Naive thymus-derived CD8-positive, alpha-beta T cell (primary cell): Measurements from ENCODE around the gene SH3BGRL2. TPM values are rescaled to one million over a fixed set of nuclear protein-coding genes. Genes with fewer than 3 reads are reported as not detected.

Experiments used
- ATAC-seq, 2 donors: fragments of 150-1000 bp; cut with Tn5 transposase in 1 of 2; sonication (Bioruptor Pico), chemical (Tn5 transposase) in 1 of 2; 1 replicate in 1 of 2; 2 replicates in 1 of 2; pipeline ENCODE4 v1.10.0; 2021; ENCODE audit warnings: mild to moderate bottlenecking in 2 of 2, moderate library complexity in 2 of 2
- POLR2A ChIA-PET: fragments of 350-600 bp; sonication (Branson Sonifier 250); formaldehyde crosslinking; loops from one replicate; lab custom pipeline; 2021; ENCODE audit warnings: antibody characterized with exemption; lab: Charles Lee
- DNase-seq, 10 donors: peaks; one replicate each; pipeline versions ENCODE4 v3.0.0 to v3.0.0-alpha.2; 2020 to 2022
- H3K27ac Mint-ChIP-seq, 10 donors: one replicate each; pipeline ENCODE4 v1.8.0; 2020 to 2022; ENCODE audit warnings: mild to moderate bottlenecking in 10 of 10, mixed read lengths in 10 of 10, moderate library complexity in 4 of 10, inconsistent platforms in 1 of 10
- H3K27me3 Mint-ChIP-seq, 5 donors: one replicate each; pipeline ENCODE4 v1.8.0; 2021 to 2022; ENCODE audit warnings: mixed read lengths in 5 of 5
- H3K36me3 Mint-ChIP-seq, 3 donors: one replicate each; pipeline ENCODE4 v1.8.0; 2020 to 2022; ENCODE audit warnings: mixed read lengths in 3 of 3, mild to moderate bottlenecking in 2 of 3, inconsistent platforms in 1 of 3
- H3K4me1 Mint-ChIP-seq, 4 donors: one replicate each; pipeline ENCODE4 v1.8.0; 2021 to 2022; ENCODE audit warnings: mixed read lengths in 4 of 4
- H3K4me3 Mint-ChIP-seq, 10 donors: one replicate each; pipeline ENCODE4 v1.8.0; 2020 to 2022; ENCODE audit warnings: mild to moderate bottlenecking in 10 of 10, mixed read lengths in 10 of 10, moderate library complexity in 6 of 10, inconsistent platforms in 1 of 10
- H3K9me3 Mint-ChIP-seq, 9 donors: one replicate each; pipeline ENCODE4 v1.8.0; 2020 to 2022; ENCODE audit warnings: mixed read lengths in 9 of 9, mild to moderate bottlenecking in 3 of 9, inconsistent platforms in 1 of 9, moderate library complexity in 1 of 9
- polyA plus RNA-seq, 3 donors: library from polyadenylated mRNA; unstranded; fragments of 300-500 nt; fragmentation: Illumina TruSeq; gene quantifications; one replicate each; pipeline ENCODE4 v1.2.3, GENCODE V29; 2021
- total RNA-seq, 8 experiments: library from RNA in 2 of 8; stranded (reverse) in 2 of 8; gene quantifications; one replicate each; pipeline ENCODE4 v1.2.3 and lab custom pipeline; 2021 to 2026

Gene SH3BGRL2
- total and polyA plus RNA-seq, 5 experiments from 2014 or later = 1.3 to 23.4 (median 3.7) TPM

- no peak for ATAC-seq
- POLR2A ChIA-PET = interaction anchor here (1.9 kb wide), 1 partner anchor 10 kb away, joined by 4 read pairs; the partner anchor contains the start of gene SH3BGRL2
Measured at GRCh38 chr6:79621579-79621978, 9.6 kb upstream of the SH3BGRL2 start.

GRCh38 chr6:79622364-79622763, 8.8 kb upstream of the SH3BGRL2 start:
- Mint-ChIP-seq H3K4me3 (no peak overlapping the region), H3K27me3 (peaks cover 5 to 20% (median 8%) of the 10 kb centered on the region in 5 donors), H3K9me3 (no peaks in the 10 kb centered on the region), H3K27ac (no peak overlapping the region), H3K4me1 (no peaks in the 10 kb centered on the region), H3K36me3 (no peaks in the 10 kb centered on the region)
- no peak for ATAC-seq
- POLR2A ChIA-PET = interaction anchor here (1.9 kb wide), 1 partner anchor 9 kb away, joined by 4 read pairs; the partner anchor contains the start of gene SH3BGRL2
- DNase-seq = no peak

More at GRCh38 chr6:79621579-79621978, 9.6 kb upstream of the SH3BGRL2 start:
- peaks cover 3 to 20% (median 5%) of the 10 kb centered on the region in 5 donors for H3K27me3 Mint-ChIP-seq
- no peaks in the 10 kb centered on the region for H3K4me1 Mint-ChIP-seq
- H3K9me3 Mint-ChIP-seq = no peaks in the 10 kb centered on the region
- H3K36me3 Mint-ChIP-seq = no peaks in the 10 kb centered on the region
- no peak overlapping the region for H3K4me3 Mint-ChIP-seq
- no peak overlapping the region for H3K27ac Mint-ChIP-seq
- DNase-seq = no peak

GRCh38 chr6:79623106-79623505, 8.0 kb upstream of the SH3BGRL2 start:
- POLR2A ChIA-PET = interaction anchor here (0.7 to 1.9 kb wide), 2 partner anchors 8 to 26 kb away, joined by 3 to 4 read pairs; partner anchors contain the start of gene SH3BGRL2
- H3K36me3 Mint-ChIP-seq = no peaks in the 10 kb centered on the region
- no peak overlapping the region for H3K4me3 Mint-ChIP-seq
- H3K9me3 Mint-ChIP-seq = no peaks in the 10 kb centered on the region
- ATAC-seq (no peak), DNase-seq (no peak)
- H3K27me3 Mint-ChIP-seq = peaks cover 5 to 20% (median 8%) of the 10 kb centered on the region in 5 donors
- no peak overlapping the region for H3K27ac Mint-ChIP-seq
- no peaks in the 10 kb centered on the region for H3K4me1 Mint-ChIP-seq

GRCh38 chr6:79625746-79626145, 5.4 kb upstream of the SH3BGRL2 start:
- POLR2A ChIA-PET = no interaction called here
- H3K27ac Mint-ChIP-seq = no peak overlapping the region
- no peaks in the 10 kb centered on the region for H3K36me3 Mint-ChIP-seq
- no peaks in the 10 kb centered on the region for H3K9me3 Mint-ChIP-seq
- H3K27me3 Mint-ChIP-seq = peaks cover 12 to 17% (median 12%) of the 10 kb centered on the region in 5 donors
- no peak for ATAC-seq
- no peak for DNase-seq
- H3K4me1 Mint-ChIP-seq = peaks cover 0 to 4% (median 2%) of the 10 kb centered on the region in 4 donors
- H3K4me3 Mint-ChIP-seq = no peak overlapping the region

GRCh38 chr6:79626811-79627210, 4.3 kb upstream of the SH3BGRL2 start:
- POLR2A ChIA-PET = no interaction called here
- no peak overlapping the region for H3K27ac Mint-ChIP-seq
- peaks cover 16 to 22% (median 16%) of the 10 kb centered on the region in 5 donors for H3K27me3 Mint-ChIP-seq
- no peaks in the 10 kb centered on the region for H3K9me3 Mint-ChIP-seq
- no peak for DNase-seq
- no peak overlapping the region for H3K4me3 Mint-ChIP-seq
- ATAC-seq = no peak
- peaks cover 3 to 12% (median 9%) of the 10 kb centered on the region in 4 donors for H3K4me1 Mint-ChIP-seq
- H3K36me3 Mint-ChIP-seq = no peaks in the 10 kb centered on the region

- POLR2A ChIA-PET = no interaction called here
- Mint-ChIP-seq H3K27ac (no peak overlapping the region), H3K4me3 (no peak overlapping the region), H3K4me1 (peaks cover 4 to 15% (median 11%) of the 10 kb centered on the region in 4 donors), H3K9me3 (no peaks in the 10 kb centered on the region), H3K36me3 (no peaks in the 10 kb centered on the region), H3K27me3 (peaks cover 16 to 26% (median 19%) of the 10 kb centered on the region in 5 donors)
- ATAC-seq (no peak), DNase-seq (no peak)
Measured at GRCh38 chr6:79627422-79627821, 3.7 kb upstream of the SH3BGRL2 start.

- ATAC-seq (no peak), DNase-seq (no peak)
- no peak overlapping the region for H3K4me3 Mint-ChIP-seq
- H3K27ac Mint-ChIP-seq = no peak overlapping the region
- POLR2A ChIA-PET = no interaction called here
- H3K4me1 Mint-ChIP-seq = peaks cover 4 to 15% (median 11%) of the 10 kb centered on the region in 4 donors
- H3K27me3 Mint-ChIP-seq = peaks cover 16 to 35% (median 23%) of the 10 kb centered on the region in 5 donors
- no peaks in the 10 kb centered on the region for H3K36me3 Mint-ChIP-seq
- H3K9me3 Mint-ChIP-seq = no peaks in the 10 kb centered on the region
Measured at GRCh38 chr6:79628466-79629288, 2.5 kb upstream of the SH3BGRL2 start.

- no peak for ATAC-seq
- H3K4me1 Mint-ChIP-seq = peaks cover 5 to 15% (median 11%) of the 10 kb centered on the region in 4 donors
- H3K9me3 Mint-ChIP-seq = no peaks in the 10 kb centered on the region
- peaks cover 18 to 45% (median 30%) of the 10 kb centered on the region in 5 donors for H3K27me3 Mint-ChIP-seq
- peak overlapping the region; percentile 78 to 92 (median 86) for H3K4me3 Mint-ChIP-seq
- POLR2A ChIA-PET = interaction anchor here (1.2 to 1.8 kb wide), 2 partner anchors 8 to 10 kb away, joined by 4 to 7 read pairs; no protein-coding TSS in a partner anchor
- H3K36me3 Mint-ChIP-seq = no peaks in the 10 kb centered on the region
- H3K27ac Mint-ChIP-seq = peak overlapping the region in 2 of 10 donors; percentile 43 to 70
- DNase-seq = no peak
Measured at GRCh38 chr6:79630380-79630882, 698 bp upstream of the SH3BGRL2 start.

GRCh38 chr6:79631693-79632172, 604 bp downstream of the SH3BGRL2 start:
- POLR2A ChIA-PET = interaction anchor here (0.6 to 1.8 kb wide), 3 partner anchors 9 to 698 kb away, joined by 3 to 7 read pairs (median 4); no protein-coding TSS in a partner anchor
- Mint-ChIP-seq H3K27ac (peak overlapping the region in 3 of 10 donors; percentile 38 to 84 (median 70)), H3K4me3 (peak overlapping the region; percentile 78 to 92 (median 84)), H3K27me3 (peaks cover 23 to 53% (median 33%) of the 10 kb centered on the region in 5 donors), H3K36me3 (no peaks in the 10 kb centered on the region), H3K4me1 (peaks cover 5 to 20% (median 11%) of the 10 kb centered on the region in 4 donors), H3K9me3 (no peaks in the 10 kb centered on the region)
- DNase-seq (peak in 2 of 10 donors; percentile 1 to 4), ATAC-seq (peak in 1 of 2 donors; percentile 18)

- POLR2A ChIA-PET = interaction anchor here (0.6 kb wide), 1 partner anchor 699 kb away, joined by 3 read pairs; no protein-coding TSS in a partner anchor
- H3K27me3 Mint-ChIP-seq = peaks cover 20 to 53% (median 29%) of the 10 kb centered on the region in 5 donors
- no peaks in the 10 kb centered on the region for H3K36me3 Mint-ChIP-seq
- H3K4me1 Mint-ChIP-seq = peaks cover 5 to 20% (median 11%) of the 10 kb centered on the region in 4 donors
- ATAC-seq (no peak), DNase-seq (no peak)
- no peak overlapping the region for H3K27ac Mint-ChIP-seq
- H3K9me3 Mint-ChIP-seq = no peaks in the 10 kb centered on the region
- peak overlapping the region in 3 of 10 donors; percentile 3 to 46 (median 15) for H3K4me3 Mint-ChIP-seq
Measured at GRCh38 chr6:79632580-79632979, 1.5 kb downstream of the SH3BGRL2 start.

- DNase-seq (no peak), ATAC-seq (no peak)
- no peak overlapping the region for H3K27ac Mint-ChIP-seq
- H3K4me1 Mint-ChIP-seq = peaks cover 5 to 20% (median 12%) of the 10 kb centered on the region in 4 donors
- no peaks in the 10 kb centered on the region for H3K36me3 Mint-ChIP-seq
- POLR2A ChIA-PET = no interaction called here
- H3K27me3 Mint-ChIP-seq = peaks cover 13 to 47% (median 26%) of the 10 kb centered on the region in 5 donors
- H3K9me3 Mint-ChIP-seq = no peaks in the 10 kb centered on the region
- no peak overlapping the region for H3K4me3 Mint-ChIP-seq
Measured at GRCh38 chr6:79634491-79635231, 3.5 kb downstream of the SH3BGRL2 start.

- Mint-ChIP-seq H3K27ac (no peak overlapping the region), H3K4me3 (no peak overlapping the region), H3K4me1 (peaks cover 5 to 20% (median 14%) of the 10 kb centered on the region in 4 donors), H3K27me3 (peaks cover 13 to 44% (median 26%) of the 10 kb centered on the region in 5 donors), H3K36me3 (no peaks in the 10 kb centered on the region), H3K9me3 (no peaks in the 10 kb centered on the region)
- no peak for ATAC-seq
- no peak for DNase-seq
- POLR2A ChIA-PET = no interaction called here
Measured at GRCh38 chr6:79635232-79635543, 4.1 kb downstream of the SH3BGRL2 start.
